ENCODE data around the gene SFT2D2.
"Not testable (repeated sequence)": the region's sequence is repeated elsewhere in the genome, so short reads cannot be mapped to it uniquely, and the experiment has no call there.

The SFT2D2 gene

GRCh38 chr1:168225476-168226190, at the start of gene SFT2D2:
Gene SFT2D2, plus strand, starts transcription at chr1:168226004. Its CDS starts 76 bp downstream, at chr1:168226080.
- DNase-seq (ENCODE audit: low spot score) = peak; percentile 66

DNA sequence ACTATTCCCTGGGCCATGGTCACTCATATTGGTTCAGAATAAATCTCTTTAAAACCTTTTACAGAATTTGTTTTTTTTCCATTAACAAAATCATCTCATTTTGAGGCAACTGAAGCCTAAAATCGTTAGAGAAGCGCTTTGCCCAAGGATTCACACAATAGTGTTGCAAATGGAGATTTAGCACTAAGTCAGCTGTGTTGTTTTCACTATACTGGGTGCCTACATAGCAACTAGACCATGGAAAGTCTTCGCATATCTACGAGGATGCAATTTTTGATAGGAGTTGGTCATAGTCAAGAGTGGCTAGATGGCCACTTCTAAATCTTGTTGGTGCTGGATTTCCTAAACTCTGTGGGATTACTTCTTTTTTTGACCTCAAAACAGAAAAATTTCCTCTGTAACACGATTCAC, 47.6 kb upstream of the SFT2D2 start:
- DNase-seq (ENCODE audit: low spot score) = no peak

DNA sequence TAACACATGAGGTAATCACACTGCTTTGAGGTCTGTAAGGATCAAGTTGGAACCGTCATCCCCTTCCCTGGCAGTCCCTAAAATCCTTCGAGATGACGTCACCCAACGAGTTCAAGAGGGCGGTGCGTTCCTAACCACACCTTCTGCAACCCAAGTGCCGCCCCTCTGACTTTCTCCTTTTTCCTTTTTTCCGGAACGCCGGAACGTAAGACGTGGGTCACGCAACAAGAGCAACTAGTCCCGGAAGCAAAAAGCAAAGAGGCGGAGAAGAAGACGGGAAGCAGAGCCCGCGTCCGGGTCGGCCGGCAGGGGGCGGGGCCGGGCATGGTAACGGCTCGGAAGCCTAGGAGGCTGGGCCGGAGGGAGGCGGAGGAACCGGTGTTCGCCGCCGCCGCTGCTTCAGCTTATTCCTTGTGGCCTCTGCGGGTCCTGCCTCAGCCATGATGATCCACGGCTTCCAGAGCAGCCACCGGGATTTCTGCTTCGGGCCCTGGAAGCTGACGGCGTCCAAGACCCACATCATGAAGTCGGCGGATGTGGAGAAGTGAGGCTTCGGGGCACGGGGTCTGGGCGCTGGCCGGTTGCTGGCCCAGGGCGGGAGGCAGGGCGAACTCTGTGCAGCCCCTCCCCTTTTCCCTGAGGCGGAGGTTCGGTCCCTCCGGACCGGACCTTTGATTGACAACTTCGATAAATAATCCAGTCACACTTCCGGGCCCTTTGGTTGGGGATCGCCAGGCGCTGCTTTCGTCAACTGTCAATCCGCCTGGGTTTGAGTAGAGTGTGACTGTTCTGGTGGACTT, 47.0 kb upstream of the SFT2D2 start, which contains the start of gene TIPRL:
Gene TIPRL, plus strand, starts transcription at position 325 of the 800 bp plus-strand sequence. Its CDS starts 116 bp downstream, at position 441.
- DNase-seq (ENCODE audit: low spot score) = peak; percentile 95

DNA sequence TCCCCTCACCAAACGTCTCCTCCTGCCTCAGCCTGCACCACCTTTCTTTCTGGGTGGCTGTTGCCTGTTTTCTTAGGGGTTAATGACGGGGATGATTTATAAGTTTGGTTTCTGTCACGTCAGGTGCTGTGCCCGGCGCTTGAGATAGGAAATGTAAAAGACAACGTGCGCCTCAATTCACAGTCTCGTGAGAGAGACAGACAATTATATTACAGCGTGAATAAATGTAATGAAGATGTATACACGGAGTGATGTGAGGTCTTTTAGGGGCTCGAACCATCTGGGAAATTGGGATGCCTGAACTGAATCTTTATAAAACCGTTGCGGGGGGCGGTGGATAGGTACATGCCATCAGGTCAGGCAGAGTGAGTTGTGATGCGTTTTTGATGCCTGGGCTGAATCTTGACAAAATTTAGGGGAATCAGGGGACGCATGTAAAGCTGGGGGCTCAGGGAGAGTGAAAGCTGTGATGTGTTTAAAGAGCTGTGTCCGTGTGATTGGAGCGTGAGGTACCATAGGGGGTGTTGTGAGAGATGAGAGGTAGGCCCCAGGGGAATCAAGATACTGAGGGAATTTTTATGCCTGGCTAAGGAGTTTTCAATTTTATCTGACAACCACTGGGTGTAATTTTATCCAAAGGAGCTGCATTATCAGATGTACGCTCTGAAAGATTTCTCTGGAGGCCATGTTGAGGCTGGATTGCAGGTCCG, 46.2 kb upstream of the SFT2D2 start:
- peak; percentile 13 for DNase-seq (ENCODE audit: low spot score)

DNA sequence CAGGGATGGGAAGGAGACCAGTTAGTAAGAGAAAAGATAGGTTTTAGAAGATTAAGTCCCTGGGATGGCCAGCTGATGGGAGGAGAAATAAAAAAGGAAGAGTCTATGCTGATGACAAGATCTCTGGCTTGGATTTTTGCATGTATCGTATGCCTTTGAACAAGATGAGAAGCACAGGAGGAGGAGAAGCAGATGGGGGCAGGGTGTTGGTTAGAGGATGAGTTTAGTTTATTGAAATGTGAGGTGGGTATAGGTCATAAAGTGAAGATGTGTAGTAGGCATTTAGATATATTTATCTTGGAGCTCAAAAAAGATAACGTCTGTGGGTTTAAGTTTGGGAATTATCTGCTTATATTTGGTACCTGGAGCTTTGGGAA, 45.7 kb upstream of the SFT2D2 start:
- DNase-seq (ENCODE audit: low spot score) = peak; percentile 17

DNA sequence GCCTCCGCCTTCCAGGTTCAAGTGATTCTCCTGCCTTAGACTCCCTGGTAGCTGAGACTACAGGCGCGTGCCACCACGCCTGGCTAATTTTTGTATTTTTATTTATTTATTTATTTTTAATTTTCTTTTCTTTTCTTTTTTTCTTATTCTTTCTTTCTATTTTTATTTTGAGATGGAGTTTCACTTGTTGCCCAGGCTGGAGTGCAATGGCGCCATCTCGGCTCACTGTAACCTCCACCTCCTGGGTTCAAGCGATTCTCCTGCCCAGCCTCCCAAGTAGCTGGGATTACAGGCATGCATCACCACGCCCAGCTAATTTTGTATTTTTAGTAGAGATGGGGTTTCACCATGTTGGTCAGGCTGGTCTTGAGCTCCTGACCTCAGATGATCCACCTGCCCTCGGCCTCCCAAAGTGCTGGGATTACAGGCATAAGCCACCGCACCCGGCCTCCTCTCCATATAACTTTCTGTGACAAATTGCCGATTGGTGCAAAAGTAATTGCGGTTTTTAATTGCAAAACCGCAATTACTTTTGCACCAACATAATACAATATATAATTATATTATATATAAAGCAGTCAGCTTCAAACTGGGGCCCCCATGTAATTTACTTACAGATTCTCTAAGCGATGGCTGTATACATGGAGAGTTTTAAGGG, 44.6 kb upstream of the SFT2D2 start:
- DNase-seq (ENCODE audit: low spot score) = not testable (repeated sequence)

DNA sequence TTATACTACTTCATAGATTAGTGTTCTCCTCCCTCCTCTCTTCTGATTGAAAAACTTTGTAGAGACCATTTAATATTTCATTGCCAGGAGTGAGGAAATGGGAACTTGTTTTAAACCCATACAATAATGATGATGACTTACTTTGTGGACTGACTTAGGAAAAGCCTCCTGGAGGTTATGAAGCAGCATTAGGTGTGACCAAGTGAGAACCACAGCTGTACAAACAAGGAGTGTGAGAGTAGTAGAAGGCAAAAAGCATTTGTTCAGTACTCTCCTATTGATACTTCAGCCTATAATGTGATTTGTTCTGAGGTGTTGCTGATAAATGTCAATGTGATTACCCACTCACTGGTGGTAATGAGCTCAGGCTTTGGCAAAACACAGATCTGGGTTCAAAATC, 38.6 kb upstream of the SFT2D2 start:
- no peak for DNase-seq (ENCODE audit: low spot score)

- DNase-seq (ENCODE audit: low spot score) = no peak
Measured at GRCh38 chr1:168190403-168190802, 35.4 kb upstream of the SFT2D2 start.

GRCh38 chr1:168195199-168196135, 30.3 kb upstream of the SFT2D2 start:
- DNase-seq (ENCODE audit: low spot score) = no peak

DNA sequence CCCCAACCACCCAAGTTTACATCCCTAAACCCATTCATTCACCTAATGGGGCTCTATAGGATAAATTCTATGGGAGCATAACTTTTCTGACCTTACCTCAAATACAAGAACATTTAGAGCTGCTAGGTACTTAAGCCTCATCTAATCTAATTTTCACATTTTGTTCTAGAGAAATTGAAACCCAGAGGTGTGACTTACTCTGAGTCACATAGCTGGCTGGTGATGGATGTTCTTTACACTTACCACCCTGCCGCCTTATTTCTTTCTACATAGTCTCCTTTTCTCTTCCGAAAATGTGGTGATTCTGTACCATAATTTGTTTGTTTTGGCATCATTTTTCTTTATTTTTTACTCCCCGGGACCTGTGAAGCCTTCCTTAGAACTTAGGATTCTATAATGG, 26.7 kb upstream of the SFT2D2 start:
- DNase-seq (ENCODE audit: low spot score) = no peak

DNA sequence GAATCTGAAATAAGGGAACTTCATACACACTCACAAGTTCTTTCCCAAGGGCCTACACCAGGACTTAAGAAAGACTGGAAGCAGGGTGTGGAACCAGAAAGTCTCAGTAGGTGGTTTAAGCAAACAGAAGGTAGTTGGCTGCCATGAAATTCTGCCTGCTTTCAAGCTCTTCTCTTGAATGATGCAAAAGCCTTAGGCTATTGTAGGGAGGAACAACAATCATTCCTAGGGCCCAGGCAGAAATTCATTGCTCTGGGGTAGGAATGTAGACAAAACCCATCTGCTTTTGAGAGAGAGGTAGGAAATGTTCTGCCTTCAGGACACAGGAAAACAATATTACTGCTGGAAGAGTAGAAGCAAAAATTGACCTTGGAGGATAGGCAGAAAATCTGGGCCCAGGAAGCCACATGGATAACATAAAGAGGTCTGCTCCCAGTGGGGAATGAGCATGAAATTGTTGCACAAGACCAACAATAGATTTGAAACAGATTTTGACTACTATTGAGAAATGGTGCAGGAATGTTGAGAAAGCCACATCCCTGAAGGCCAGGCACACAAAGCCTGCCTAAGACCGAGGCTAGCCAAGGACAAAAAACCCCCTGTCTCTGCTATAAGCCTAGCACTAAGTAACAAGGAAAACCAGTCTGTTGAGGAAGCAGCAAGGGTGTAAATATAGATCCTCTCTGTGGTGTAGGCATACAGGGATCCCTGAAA, 22.7 kb upstream of the SFT2D2 start:
- no peak for DNase-seq (ENCODE audit: low spot score)

DNA sequence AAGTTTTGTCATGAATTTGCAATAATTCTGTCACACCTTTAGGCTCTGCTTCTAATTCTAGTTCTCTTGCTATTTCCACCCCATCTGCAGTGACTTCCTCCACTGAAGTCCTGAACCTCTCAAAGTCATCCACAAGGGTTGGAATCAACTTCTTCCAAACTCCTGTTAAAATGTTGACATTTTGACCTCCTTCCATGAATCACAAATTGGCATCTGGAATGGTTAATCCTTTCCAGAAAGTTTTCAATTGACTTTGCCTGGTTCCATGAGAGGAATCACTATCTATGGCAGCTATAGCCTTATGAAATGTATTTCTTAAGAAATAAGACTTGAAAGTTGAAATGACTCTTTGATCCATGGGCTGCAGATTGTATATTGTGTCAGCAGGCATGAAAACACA, 19.7 kb upstream of the SFT2D2 start:
- DNase-seq (ENCODE audit: low spot score) = no peak

- DNase-seq (ENCODE audit: low spot score) = not testable (repeated sequence)
Measured at GRCh38 chr1:168207673-168208072, 18.1 kb upstream of the SFT2D2 start.

DNA sequence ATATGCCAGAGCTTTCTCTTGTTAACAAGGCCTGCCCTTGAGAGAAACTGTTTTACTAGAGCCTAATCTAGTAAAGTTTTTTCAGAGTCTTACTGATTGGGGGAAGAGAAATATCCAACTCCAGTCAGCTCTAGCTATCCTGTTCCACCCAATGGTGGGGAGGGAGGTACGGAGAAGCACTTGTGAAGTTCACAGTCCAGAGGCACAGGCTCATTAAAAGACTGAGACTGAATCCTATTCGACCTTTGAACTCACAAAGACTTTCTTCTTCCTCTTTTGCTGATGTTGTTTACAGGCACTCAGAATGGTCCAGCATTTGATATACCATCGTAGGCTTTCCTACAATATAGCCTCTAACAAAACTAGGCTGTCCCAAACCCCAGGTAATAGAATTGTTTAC, 15.5 kb upstream of the SFT2D2 start:
- no peak for DNase-seq (ENCODE audit: low spot score)

- DNase-seq (ENCODE audit: low spot score) = no peak
Measured at GRCh38 chr1:168213349-168213748, 12.5 kb upstream of the SFT2D2 start.

GRCh38 chr1:168216171-168216570, 9.6 kb upstream of the SFT2D2 start:
- no peak for DNase-seq (ENCODE audit: low spot score)

GRCh38 chr1:168217664-168218063, 8.1 kb upstream of the SFT2D2 start:
- DNase-seq (ENCODE audit: low spot score) = no peak

GRCh38 chr1:168218658-168219057, 7.1 kb upstream of the SFT2D2 start:
- no peak for DNase-seq (ENCODE audit: low spot score)

GRCh38 chr1:168220470-168220871, 5.3 kb upstream of the SFT2D2 start:
- no peak for DNase-seq (ENCODE audit: low spot score)

- no peak for DNase-seq (ENCODE audit: low spot score)
Measured at GRCh38 chr1:168221275-168221674, 4.5 kb upstream of the SFT2D2 start.

Measured in putamen (tissue), 1 donor.